ENCODE data around the gene ATP2A2. TPM values are rescaled to one million over a fixed set of nuclear protein-coding genes. Genes with fewer than 3 reads are reported as not detected.
"Not testable (repeated sequence)": the region's sequence is repeated elsewhere in the genome, so short reads cannot be mapped to it uniquely, and the experiment has no call there.

The ATP2A2 gene
- total RNA-seq, 1 donor from 2014 or later: 530 TPM

GRCh38 chr12:110343736-110344555, 62.9 kb downstream of the ATP2A2 start:
- no peak for DNase-seq

DNA sequence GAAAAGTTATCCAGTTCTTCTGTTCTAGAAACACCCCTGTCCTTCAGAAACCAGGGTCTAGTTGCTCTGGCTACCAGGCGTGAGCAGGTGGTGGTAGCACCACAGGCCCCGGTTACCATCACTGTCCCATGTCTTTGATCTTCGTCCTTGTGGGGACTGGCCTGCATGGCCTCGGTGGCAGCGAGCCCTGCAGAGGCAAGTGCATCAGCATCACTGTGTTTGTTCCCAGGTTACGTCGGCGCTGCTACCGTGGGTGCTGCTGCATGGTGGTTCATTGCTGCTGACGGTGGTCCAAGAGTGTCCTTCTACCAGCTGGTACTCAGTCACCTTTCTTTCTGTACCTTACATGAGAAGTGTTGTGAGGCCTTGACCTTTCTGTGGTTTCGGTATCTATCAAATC, 63.6 kb downstream of the ATP2A2 start:
- no peak for DNase-seq

DNA sequence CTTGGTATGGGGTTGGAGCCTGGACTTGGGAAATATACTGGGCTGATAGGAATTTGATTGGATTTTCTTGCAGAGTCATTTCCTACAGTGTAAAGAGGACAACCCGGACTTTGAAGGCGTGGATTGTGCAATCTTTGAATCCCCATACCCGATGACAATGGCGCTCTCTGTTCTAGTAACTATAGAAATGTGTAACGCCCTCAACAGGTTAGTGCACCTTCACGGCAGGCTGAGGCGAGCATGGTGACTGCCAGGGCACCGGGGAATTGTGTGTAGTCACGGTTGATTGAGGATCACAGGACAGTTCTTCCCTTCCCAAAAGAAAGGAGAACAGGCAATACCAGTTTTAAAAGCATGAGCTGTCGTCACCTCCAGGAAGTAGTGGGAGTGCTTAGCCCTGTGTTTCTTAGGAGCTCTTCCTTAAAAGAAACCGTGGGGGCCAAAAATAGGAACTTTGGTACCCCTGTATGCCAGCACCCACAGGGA, 64.2 kb downstream of the ATP2A2 start:
- DNase-seq: peak; percentile 72

DNA sequence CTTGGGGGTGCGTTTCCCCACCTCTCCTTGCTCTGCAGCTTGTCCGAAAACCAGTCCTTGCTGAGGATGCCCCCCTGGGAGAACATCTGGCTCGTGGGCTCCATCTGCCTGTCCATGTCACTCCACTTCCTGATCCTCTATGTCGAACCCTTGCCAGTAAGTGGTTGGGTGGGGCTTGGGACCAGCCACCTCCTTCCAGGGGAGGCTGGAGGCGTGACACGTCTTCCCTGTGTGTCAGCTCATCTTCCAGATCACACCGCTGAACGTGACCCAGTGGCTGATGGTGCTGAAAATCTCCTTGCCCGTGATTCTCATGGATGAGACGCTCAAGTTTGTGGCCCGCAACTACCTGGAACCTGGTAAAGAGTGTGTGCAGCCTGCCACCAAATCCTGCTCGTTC, 64.9 kb downstream of the ATP2A2 start:
- no peak for DNase-seq

DNA sequence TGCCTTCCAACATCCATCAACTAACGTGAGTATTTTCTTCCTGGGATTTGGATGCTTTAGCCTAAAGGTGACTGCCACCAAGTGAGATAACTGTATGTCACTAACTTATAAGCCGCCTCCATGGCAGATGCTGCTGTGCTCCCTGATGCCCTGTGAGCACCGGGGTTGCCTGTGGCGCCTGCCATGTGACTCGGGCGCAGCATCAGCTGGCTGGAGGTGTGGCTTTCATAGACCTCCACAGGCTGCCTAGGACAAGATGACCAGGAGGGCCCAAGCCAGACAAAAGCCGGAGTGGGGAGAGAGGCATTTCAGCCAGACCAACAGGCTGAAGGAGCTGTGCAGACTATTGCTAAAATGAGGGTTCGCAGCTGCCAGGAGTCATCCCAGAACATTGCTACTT, 66.7 kb downstream of the ATP2A2 start:
- no peak for DNase-seq

GRCh38 chr12:110348431-110349059, 67.5 kb downstream of the ATP2A2 start:
- no peak for DNase-seq

DNA sequence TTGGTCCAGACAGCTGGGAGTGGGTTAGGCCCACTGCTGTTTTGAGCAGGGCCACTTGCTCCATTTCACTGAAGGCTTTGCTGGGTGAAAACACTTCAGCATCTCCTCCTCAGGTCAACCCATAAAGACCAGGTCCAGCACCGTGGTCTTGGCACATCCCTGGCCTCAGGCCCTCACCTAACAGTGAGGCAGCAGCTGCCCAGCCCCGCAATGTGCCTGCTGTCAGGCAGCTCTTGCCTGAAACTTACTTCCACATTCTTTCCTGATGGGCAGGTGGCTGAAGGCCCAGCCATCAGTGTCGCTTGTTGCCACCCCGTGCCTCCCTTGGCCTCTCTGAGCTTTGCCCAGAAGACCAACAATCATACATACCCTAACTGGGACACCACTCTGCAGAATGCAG, 68.0 kb downstream of the ATP2A2 start:
- no peak for DNase-seq

- no peak for DNase-seq
These were observed 68.6 kb downstream of the ATP2A2 start for GRCh38 chr12:110349514-110350151.

DNA sequence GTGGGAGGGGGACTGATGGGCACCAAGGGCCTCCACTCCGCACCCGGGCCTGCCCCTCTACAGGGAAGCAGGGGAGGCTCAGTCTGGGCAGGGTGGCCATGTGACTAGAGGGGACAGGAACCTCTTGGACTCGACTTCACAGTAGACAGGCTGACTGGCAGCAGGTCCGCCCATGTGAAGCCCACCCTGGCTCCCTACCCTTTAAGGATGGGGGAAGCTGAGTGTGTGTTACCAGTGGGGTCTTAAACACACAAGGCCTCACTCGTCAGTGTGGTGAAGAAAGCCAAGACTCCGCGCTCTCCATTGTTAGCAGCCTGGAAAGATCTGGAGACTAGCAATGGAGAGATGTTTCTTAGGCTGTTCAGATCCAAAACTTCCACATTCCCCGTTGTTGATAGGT, 70.1 kb downstream of the ATP2A2 start:
- DNase-seq: no peak

- no peak for DNase-seq
These were observed 71.4 kb downstream of the ATP2A2 start for GRCh38 chr12:110352401-110352800.

DNA sequence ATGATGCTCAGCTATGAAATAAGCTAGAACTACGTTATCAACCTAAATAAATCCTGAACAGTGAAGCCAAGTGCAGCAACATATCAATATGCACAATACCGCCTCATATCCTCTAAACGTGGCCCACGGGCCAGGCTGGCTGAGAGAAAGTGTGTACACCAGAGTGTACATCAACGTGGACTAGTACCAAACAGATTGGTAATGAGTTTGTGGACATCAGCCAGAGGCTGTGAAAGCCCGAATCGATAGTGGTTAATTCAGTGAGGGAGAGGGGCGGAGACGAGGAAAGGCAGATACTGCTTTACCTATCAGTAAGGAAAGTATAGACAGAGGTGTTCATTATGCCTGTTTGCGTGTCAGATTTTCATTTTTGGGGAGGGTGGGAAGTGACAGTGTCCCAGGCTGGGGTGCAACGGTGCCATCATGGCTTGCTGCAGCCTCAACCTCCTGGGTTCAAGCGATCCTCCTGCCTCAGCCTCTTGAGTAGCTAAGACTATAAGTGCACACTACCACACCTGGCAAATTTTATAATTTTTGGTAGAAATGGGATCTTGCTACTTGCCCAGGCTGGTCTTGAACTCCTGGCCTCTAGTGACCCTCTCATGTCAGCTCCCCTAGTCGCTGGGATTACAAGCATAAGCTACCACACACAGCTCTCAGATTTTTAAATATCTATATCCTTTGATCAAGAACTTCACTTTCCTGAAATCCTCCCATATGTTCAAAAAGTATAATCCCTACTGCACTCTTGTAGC, 72.3 kb downstream of the ATP2A2 start:
- no peak for DNase-seq

DNA sequence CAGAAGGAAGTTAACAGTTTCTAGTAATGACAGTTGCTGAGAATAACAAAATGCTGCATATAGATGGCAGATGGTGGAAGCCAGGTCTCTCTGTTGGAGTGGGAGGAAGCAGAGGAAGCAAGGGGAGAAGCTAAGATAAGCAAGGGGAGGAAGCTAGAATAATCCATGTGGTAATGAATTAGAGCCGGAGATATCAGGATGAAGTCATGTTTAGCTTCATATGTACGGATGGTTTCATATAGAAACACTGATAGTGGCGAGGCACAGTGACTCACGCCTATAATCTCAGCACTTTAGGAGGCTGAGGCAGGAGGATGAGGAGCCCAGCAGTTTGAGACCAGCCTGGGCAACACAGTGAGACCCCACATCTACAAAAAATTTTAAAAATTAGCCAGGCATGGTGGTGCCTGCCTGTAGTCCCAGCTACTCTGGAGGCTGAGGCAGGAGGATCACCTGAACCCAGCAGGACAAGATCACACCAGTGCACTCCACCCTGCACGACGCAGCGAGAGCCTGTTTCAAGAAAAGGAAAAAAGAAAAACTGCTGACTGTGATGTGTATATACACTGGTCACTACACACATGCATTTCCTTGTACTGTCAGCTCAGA, 73.2 kb downstream of the ATP2A2 start:
- no peak for DNase-seq

GRCh38 chr12:110355073-110355472, 74.0 kb downstream of the ATP2A2 start:
- no peak for DNase-seq

- not testable (repeated sequence) for DNase-seq
These were observed 77.5 kb downstream of the ATP2A2 start for GRCh38 chr12:110358384-110359097.

GRCh38 chr12:110361216-110361615, 80.2 kb downstream of the ATP2A2 start:
- no peak for DNase-seq

DNA sequence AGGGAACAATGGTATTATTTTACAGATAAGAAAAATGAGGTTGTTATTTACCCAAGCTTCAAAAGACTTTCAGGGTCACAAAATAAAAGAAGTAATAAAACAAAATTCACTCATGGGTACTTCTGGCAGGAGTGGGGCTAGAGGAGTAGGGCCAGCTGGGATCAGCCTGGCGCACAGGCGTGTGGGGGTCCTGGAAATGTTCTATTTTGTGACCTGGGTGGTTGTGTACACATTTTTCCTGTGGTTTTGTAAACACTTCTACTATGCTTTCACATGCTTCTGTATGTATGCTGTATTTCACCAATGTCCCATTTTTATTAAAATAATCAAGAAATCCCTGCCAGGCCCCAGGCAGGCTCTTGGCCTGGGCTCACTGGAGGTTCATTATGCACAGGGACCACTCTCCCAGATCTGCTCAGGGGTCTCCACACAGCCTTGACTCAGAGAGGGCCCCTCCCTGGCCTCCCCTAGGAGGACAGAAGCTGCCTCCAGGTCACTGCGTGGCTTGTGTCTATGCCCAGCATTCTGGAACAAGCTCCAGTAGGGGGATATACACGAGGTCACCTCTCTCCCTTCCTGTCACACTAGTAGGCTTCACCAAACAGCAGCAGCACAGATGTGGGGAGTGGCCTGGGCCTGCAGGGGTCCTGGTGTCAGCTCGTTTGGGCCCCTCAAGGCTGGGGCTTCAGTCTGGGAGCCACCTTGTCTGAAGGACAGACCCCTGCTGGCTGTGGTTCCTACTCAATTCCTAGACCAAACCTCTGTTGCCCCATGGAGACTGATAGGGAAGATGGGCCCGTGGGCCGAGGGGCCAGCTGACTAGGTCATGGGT, 84.7 kb downstream of the ATP2A2 start:
- no peak for DNase-seq

DNA sequence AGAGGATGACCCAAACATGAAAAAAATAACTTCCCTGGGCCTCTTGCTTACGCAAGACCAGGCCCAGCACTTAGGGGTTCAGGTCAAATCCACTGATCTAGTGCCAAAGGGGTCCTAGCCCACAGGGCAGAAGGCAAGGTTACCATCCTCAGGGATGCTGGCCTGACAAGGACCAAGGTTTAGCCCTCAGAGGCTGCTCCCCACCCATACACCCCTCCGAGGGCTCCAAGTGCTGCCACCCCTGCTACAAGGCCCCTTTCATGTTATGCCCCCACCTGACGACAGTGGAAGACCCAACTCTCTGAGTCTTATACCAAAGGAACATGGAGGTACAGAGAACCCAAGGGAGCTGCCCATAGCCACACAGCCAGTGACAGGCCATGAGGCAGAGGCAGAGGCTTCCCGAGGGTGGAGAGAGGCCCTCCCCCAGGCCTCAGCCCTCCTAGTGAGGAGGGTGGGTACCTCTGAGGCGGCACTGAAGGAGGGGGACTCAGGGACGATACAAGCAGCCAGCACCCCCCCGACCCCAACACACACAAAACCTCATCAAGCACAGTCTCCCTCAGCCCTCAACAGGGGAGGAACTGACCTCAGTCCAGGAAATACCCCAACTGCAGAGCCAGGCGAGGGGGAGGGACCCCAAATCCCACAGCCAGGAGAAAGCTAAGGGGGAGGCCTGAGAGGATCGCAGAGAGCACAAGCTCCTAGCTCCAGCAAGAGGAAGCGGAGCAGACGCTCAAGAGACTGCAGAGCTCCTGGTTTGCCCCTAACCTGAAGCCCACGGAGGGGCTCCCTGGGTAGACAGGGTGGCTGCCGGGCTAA, 85.5 kb downstream of the ATP2A2 start:
- DNase-seq: no peak

DNA sequence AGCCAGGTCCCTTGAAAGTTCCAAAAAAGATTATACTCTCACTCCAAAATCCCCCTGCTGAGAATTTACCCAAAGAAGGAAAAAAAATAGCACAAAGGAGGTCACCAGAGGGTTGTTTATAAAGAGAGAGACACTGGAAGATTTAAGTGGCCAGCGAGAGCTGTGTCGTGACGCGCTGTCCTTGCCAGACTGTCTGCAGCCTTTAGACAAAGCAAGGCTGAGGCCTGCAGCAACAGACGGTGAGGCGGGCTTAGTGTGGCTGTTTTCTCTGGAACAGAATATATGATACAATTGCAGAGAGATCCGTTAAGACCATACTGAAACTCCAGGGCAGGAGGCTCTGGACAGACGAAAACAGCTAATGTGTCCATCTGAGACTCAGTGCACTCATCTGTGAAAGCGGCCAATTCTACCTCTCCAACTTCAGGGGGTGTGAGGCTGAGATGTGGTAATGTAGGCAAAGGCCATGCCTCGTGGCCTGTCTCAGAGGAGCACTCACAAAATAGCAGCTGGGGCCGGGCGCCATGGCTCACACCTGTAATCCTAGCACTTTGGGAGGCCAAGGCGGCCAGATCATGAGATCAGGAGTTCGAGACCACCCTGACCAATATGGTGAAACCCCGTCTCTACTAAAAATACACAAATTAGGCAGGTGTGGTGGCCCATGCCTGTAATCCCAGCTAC, 86.3 kb downstream of the ATP2A2 start:
- DNase-seq: peak; percentile 50

GRCh38 chr12:110369992-110370391, 88.9 kb downstream of the ATP2A2 start:
- DNase-seq: no peak

All from tongue (tissue), 2 donors.